GM19324 (cell line): Measurements from ENCODE around the gene NPIPA3.
A peak's percentile ranks its signal among the peaks of the same experiment; 100 is the strongest.
"Not testable (repeated sequence)": the region's sequence is repeated elsewhere in the genome, so short reads cannot be mapped to it uniquely, and the experiment has no call there.

ENCODE experiments used
- ATAC-seq: cut with Tn5 transposase; IDR thresholded peaks from one replicate; pipeline ENCODE4 v1.9.1; 2021; ENCODE audit warnings: mild to moderate bottlenecking, moderate library complexity; ENCODE audit not compliant: unreplicated experiment, low FRiP score

Gene NPIPA3

GRCh38 chr16:14703156-14704011 lies at the start of gene NPIPA3:
NPIPA3 (plus strand) TSS chr16:14703411; CDS start chr16:14708944, 5,533 bp downstream.
- peak; percentile 99 for ATAC-seq

DNA sequence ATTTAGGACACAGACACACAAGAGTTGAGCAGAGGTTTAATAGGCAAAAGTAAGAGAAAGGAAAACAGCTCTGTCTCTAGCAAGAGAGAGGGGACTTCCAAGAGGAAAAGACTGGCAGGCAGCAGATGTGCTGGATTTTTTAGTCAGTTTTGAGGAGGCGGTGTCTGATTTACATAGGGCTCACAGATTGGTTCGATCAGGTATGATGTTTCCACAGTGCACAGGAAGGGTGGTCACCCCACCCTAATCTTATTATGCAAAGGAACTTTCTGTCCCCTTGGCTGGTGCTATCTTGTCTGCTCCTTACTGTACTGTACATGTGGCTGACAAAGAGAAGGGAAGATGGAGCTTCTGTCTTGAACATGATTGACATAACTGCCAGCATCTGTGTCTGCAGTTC lies 45.1 kb upstream of the NPIPA3 start:
- ATAC-seq: peak; percentile 68

DNA sequence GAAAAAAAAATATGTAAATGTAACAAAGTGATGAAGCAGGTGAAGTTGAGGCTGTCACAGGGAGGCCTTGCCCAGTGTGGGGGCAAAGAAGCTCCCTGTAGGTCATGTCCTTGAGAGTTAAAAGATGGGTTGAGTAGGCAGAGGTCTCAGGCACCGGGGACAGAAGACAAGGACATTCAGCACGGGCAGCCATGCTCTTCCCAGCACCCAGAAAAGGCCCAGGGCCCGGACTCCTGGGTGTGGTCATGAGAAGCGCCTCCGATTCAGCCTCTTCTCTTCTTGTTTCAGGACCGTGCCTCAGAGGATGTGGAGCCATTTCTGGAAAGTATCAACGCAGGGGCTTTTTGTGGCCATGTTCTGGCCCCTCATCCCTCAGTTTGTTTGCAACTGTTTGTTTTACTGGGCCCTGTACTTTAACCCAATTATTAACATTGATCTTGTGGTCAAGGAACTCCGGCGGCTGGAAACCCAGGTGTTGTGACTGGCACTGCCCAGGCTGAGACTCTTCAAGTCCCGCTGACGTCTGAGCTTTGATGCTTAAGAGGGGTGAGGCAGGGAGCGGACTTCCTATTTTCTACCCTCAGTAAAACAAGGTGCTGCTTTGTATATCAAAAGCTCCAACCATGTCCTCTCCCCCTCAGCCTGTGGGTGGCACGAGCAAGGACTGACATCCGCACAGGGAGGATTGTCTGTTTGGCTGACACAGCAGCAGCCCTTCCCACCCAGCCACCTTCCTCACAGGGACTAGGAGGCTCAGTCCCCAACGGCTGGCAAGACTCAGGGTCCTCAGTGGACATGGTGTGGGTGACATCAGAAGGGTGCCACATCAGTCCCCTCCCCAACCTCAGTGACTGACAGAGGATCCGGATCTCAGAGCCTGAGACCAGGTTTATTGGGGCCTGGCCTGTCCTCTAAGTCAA lies 35.6 kb upstream of the NPIPA3 start:
- ATAC-seq: no peak

- ATAC-seq: no peak
Measured at GRCh38 chr16:14668556-14669223, 34.5 kb upstream of the NPIPA3 start.

DNA sequence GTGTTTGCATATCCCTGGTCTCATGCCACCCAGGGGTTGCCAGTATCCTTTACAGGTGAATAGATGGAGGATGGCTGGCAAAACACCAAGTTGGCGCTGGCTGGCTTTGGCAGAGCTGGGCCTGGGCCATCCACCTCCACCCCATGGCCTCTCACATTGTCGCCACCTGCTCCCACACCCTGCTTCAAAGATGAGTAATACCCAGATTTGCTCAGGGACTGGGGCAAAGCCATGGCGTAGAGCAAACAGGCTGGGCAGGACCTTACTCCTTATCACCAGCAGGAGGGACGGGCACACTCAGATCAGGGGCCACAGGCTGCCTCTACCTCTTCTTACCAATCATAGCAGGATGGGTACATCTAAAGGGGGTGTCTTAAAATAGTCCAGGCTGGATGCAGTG lies 33.4 kb upstream of the NPIPA3 start:
- no peak for ATAC-seq

- peak; percentile 76 for ATAC-seq
Measured at GRCh38 chr16:14672403-14672971, 30.7 kb upstream of the NPIPA3 start.

- no peak for ATAC-seq
Measured at GRCh38 chr16:14676633-14677032, 26.6 kb upstream of the NPIPA3 start.

- no peak for ATAC-seq
Measured at GRCh38 chr16:14677627-14678026, 25.6 kb upstream of the NPIPA3 start.

DNA sequence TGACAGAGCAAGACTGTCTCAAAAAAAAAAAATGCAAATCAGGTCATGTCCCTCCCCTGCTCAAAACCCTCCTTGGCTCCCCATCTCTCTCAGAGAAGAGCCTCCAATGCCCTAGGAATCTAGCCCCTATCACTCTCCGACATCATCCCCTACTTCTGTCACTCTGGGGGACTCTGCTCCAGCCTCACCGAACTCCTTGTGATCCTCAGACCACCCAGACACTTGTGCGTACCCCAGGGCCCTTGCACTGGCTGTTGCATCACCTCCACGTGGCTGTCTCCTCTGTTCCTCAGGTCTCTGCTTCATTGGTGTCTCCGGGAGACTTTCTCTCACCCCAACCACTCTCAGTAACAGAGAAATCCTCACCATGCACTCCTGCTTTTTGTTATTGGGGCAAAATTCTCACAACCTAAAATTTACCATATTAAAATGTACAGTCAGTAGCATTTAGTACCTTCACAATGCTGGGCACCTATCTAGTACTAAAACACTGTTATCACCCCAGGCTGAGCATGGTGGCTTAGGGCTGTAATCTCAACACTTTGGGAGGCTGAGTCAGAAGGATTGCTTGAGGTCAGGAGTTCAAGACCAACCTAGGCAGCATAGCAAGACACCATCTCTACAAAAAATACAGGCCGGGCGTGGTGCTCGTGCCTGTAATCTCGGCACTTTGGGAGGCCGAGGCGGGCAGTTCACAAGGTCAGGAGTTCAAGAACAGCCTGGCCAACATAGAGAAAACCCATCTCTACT lies 24.3 kb upstream of the NPIPA3 start:
- ATAC-seq: no peak

- not testable (repeated sequence) for ATAC-seq
Measured at GRCh38 chr16:14680396-14680795, 22.8 kb upstream of the NPIPA3 start.

- ATAC-seq: no peak
Measured at GRCh38 chr16:14681115-14681514, 22.1 kb upstream of the NPIPA3 start.

GRCh38 chr16:14682121-14682520 lies 21.1 kb upstream of the NPIPA3 start:
- no peak for ATAC-seq

- ATAC-seq: not testable (repeated sequence)
Measured at GRCh38 chr16:14685870-14686793, 17.1 kb upstream of the NPIPA3 start.

- ATAC-seq: not testable (repeated sequence)
Measured at GRCh38 chr16:14694129-14694528, 9.1 kb upstream of the NPIPA3 start, which contains the start of gene PLA2G10. PLA2G10 (minus strand) TSS chr16:14694308; CDS start chr16:14694229, 79 bp downstream.

DNA sequence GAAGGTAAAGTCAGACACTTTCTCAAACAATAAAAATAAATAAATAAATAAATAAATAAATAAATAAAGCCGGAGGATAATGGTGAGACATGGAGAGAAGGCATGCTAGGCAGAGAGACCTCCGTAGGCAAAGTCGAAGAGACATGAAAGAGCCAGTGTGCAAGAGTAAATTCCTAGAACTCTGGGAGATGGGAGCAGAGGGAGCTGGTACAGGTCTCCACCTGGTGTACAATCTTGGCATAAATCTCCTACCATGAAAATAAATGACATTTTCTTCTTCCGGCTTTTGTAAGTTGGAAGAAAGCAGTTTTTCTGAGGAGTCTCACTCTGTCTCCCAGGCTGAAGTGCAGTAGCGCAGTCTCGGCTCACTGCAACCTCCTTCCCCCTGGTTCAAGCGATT lies 1.4 kb upstream of the NPIPA3 start:
- ATAC-seq: not testable (repeated sequence)

- ATAC-seq: not testable (repeated sequence)
Measured at GRCh38 chr16:14702672-14703071, 539 bp upstream of the NPIPA3 start.

GRCh38 chr16:14733233-14733632 lies 30.0 kb downstream of the NPIPA3 start:
- not testable (repeated sequence) for ATAC-seq

DNA sequence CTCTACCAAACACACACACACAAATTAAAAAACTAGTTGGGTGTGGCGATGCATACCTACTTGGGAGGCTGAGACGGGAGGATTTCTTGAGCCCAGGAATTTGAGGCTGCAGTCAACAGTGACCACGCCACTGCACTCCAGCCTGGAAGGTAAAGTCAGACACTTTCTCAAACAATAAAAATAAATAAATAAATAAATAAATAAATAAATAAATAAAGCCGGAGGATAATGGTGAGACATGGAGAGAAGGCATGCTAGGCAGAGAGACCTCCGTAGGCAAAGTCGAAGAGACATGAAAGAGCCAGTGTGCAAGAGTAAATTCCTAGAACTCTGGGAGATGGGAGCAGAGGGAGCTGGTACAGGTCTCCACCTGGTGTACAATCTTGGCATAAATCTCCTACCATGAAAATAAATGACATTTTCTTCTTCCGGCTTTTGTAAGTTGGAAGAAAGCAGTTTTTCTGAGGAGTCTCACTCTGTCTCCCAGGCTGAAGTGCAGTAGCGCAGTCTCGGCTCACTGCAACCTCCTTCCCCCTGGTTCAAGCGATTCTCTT lies 37.7 kb downstream of the NPIPA3 start:
- ATAC-seq: not testable (repeated sequence)
